Ishikawa (cell line): Measurements from ENCODE around the gene DALRD3.
A peak's percentile ranks its signal among the peaks of the same experiment; 100 is the strongest.

Experiments
- CEBPB ChIP-seq: IDR thresholded peaks from 2 replicates; pipeline ENCODE4 v1.6.1; 2012
- CREB1 ChIP-seq: IDR thresholded peaks from 2 replicates; pipeline ENCODE4 v1.6.1; 2012; ENCODE audit warnings: low read depth
- EGR1 ChIP-seq: IDR thresholded peaks from 2 replicates; pipeline ENCODE4 v1.6.1; 2012
- EP300 ChIP-seq: IDR thresholded peaks from 2 replicates; pipeline ENCODE4 v1.6.1; 2012; ENCODE audit warnings: borderline replicate concordance
- FOXM1 ChIP-seq: IDR thresholded peaks from 2 replicates; pipeline ENCODE4 v1.6.1; 2012; ENCODE audit warnings: low read depth, borderline replicate concordance
- MAX ChIP-seq: IDR thresholded peaks from 2 replicates; pipeline ENCODE4 v1.6.1; 2012
- NFIC ChIP-seq: IDR thresholded peaks from 2 replicates; pipeline ENCODE4 v1.6.1; 2012
- RAD21 ChIP-seq: IDR thresholded peaks from 2 replicates; pipeline ENCODE4 v1.6.1; 2012; ENCODE audit warnings: low read depth
- TAF1 ChIP-seq: IDR thresholded peaks from 2 replicates; pipeline ENCODE4 v1.6.1; 2012; ENCODE audit warnings: low read depth, mild to moderate bottlenecking
- TCF12 ChIP-seq: IDR thresholded peaks from 2 replicates; pipeline ENCODE4 v1.6.1; 2012; ENCODE audit warnings: low read depth
- TEAD4 ChIP-seq: IDR thresholded peaks from 2 replicates; pipeline ENCODE4 v1.6.1; 2012
- USF1 ChIP-seq: IDR thresholded peaks from 2 replicates; pipeline ENCODE4 v1.6.1; 2012
- YY1 ChIP-seq: IDR thresholded peaks from 2 replicates; pipeline ENCODE4 v1.6.1; 2012; ENCODE audit warnings: low read depth
- ZBTB7A ChIP-seq: IDR thresholded peaks from 2 replicates; pipeline ENCODE4 v1.6.1; 2012; ENCODE audit warnings: low read depth
- TF ChIP-seq, protein P1 (sequence below): IDR thresholded peaks from 2 replicates; pipeline ENCODE4 v1.6.1; 2012; ENCODE audit warnings: low read depth, mild to moderate bottlenecking

DALRD3 gene

DNA sequence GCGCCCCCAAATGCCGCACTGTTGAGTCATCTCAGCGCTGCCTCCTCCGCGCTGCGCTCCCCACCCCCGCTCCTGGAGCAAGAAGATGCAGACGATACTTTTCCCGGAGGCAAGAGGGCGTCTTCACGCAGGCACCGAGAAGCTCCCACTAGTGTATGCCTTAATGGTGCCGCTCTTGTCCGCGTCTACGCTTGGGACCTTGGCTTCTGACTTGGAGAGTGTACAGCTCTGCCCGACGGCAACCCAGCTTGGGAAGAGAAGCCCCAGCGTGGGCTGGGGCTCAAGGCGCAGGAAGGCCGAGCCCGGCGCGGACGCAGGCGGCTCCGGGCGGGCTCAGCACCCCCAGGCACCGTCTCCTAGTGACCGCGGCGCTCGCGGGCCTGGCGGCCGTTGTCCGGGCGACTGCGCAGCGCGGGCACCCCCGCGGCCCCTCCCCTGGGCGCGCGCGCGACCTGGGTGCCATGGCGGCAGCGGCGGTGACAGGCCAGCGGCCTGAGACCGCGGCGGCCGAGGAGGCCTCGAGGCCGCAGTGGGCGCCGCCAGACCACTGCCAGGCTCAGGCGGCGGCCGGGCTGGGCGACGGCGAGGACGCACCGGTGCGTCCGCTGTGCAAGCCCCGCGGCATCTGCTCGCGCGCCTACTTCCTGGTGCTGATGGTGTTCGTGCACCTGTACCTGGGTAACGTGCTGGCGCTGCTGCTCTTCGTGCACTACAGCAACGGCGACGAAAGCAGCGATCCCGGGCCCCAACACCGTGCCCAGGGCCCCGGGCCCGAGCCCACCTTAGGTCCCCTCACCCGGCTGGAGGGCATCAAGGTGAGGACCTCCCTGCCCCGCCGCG, 28.4 kb downstream of the DALRD3 start, which contains the start of gene P4HTM:
Gene P4HTM, plus strand, starts transcription at position 446 of the 840 bp plus-strand sequence. Its CDS starts 16 bp downstream, at position 462.
- TF ChIP-seq YY1 (peak; percentile 78), TEAD4 (peak; percentile 82), FOXM1 (no peak), EP300 (peak; percentile 5; the same call in 1 of the 2 replicates), RAD21 (peak; percentile 12; the same call in 1 of the 2 replicates), NFIC (no peak), EGR1 (peak; percentile 90), MAX (no peak; the same call in none of the 2 replicates), ZBTB7A (peak; percentile 39; the same call in 1 of the 2 replicates), TCF12 (peak; percentile 21; the same call in 1 of the 2 replicates), CEBPB (no peak)

DNA sequence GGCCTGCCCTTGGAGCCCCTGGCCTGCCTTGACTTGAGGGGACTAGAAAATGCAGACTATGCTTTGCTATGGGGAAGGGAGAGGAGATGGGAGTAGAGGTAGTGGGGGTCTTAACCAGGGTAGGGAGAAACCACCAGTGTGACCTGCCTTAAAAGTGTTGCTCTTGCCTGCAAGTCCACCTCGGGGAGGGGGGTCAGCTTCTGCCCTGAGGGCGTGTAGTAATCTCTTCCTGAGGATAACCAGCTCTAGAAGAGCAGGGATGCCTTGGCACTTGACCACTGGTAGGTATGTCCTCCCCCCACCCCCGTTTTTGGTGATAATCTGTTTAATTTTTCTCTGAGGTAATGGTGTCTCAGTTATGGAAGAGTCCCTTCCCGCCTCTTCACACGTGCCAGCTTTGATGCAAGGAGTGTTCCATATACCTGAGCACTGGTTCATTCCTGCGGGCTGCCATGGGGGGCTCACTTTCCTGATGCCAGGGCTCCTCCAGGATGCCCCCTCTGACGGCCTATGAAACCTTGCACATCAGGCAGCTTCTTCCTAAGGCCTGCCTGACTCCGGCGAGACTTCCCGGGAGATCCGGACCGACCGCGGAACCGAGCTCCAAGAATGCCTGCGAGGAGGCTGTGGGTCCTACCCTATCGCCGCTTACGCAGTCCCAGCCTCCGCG, 29.1 kb downstream of the DALRD3 start:
- TF ChIP-seq, protein P1, sequence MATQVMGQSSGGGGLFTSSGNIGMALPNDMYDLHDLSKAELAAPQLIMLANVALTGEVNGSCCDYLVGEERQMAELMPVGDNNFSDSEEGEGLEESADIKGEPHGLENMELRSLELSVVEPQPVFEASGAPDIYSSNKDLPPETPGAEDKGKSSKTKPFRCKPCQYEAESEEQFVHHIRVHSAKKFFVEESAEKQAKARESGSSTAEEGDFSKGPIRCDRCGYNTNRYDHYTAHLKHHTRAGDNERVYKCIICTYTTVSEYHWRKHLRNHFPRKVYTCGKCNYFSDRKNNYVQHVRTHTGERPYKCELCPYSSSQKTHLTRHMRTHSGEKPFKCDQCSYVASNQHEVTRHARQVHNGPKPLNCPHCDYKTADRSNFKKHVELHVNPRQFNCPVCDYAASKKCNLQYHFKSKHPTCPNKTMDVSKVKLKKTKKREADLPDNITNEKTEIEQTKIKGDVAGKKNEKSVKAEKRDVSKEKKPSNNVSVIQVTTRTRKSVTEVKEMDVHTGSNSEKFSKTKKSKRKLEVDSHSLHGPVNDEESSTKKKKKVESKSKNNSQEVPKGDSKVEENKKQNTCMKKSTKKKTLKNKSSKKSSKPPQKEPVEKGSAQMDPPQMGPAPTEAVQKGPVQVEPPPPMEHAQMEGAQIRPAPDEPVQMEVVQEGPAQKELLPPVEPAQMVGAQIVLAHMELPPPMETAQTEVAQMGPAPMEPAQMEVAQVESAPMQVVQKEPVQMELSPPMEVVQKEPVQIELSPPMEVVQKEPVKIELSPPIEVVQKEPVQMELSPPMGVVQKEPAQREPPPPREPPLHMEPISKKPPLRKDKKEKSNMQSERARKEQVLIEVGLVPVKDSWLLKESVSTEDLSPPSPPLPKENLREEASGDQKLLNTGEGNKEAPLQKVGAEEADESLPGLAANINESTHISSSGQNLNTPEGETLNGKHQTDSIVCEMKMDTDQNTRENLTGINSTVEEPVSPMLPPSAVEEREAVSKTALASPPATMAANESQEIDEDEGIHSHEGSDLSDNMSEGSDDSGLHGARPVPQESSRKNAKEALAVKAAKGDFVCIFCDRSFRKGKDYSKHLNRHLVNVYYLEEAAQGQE, result no peak
- TF ChIP-seq MAX (peak; percentile 92), USF1 (no peak), ZBTB7A (0 out of 2 replicates have a peak, but pooled peaks have one; percentile 46), EGR1 (no peak), TEAD4 (no peak)

GRCh38 chr3:48985831-48986376, 32.5 kb downstream of the DALRD3 start:
- TF ChIP-seq CEBPB, result no peak
- no peak for TF ChIP-seq RAD21
- TF ChIP-seq CREB1, result no peak
- no peak for TF ChIP-seq ZBTB7A
- TF ChIP-seq, protein P1, result no peak
- no peak for TF ChIP-seq TEAD4

DNA sequence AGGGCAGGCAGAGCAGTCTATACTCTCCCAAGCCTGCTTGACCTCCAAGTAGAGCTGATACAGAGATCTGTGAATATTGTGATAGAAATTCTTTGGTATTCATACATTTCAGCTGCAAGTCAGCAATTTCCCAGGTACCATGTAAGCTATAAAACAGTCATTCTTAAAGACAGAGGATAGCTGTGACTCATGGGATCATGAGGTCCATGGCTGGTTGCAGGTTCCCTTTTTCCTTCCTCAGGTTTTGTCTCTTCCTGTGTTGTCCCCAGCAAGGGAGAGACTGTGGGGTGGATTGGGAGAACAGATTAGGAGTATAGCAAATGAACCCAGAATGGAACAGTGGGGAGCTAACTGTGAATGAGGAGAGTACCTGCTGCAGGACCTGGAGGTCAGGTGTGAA, 33.7 kb downstream of the DALRD3 start:
- TF ChIP-seq MAX, result no peak
- no peak for TF ChIP-seq TCF12
- TF ChIP-seq RAD21, result no peak
- TF ChIP-seq NFIC, result no peak
- TF ChIP-seq, protein P1, result no peak
- TF ChIP-seq USF1, result no peak
- TF ChIP-seq CEBPB, result no peak
- TF ChIP-seq ZBTB7A, result no peak
- no peak for TF ChIP-seq YY1
- TF ChIP-seq EP300, result no peak
- no peak for TF ChIP-seq EGR1
- TF ChIP-seq TEAD4, result no peak
- TF ChIP-seq TAF1, result no peak
- no peak for TF ChIP-seq CREB1
- TF ChIP-seq FOXM1, result no peak
